HepG2 (cell line): ENCODE data around the gene GARIN3. TPM values are rescaled to one million over a fixed set of nuclear protein-coding genes. Genes with fewer than 3 reads are reported as not detected.
A peak's percentile ranks its signal among the peaks of the same experiment; 100 is the strongest.

ENCODE experiments used
- ATAC-seq: fragments of 200-7000 bp; cut with Tn5 transposase; 3 replicates; pipeline ENCODE4 v1.9.1; 2020; ENCODE audit warnings: mild to moderate bottlenecking, moderate library complexity
- BruUV-seq: library from RNA; stranded (reverse); fragments of 400-500 nt; replicated peaks from 2 replicates; lab custom pipeline; 2021; lab: Mats Ljungman, UMichigan
- CTCF ChIA-PET: fragments of 300-600 bp; formaldehyde crosslinking; extraction: SDS; loops from one replicate; lab custom pipeline; 2021; ENCODE audit warnings: low total read pairs, inconsistent platforms, low intra/inter-chr PET ratio; lab: Yijun Ruan, JAX
- POLR2A ChIA-PET: fragments of 350-600 bp; sonication (Branson Sonifier 250); formaldehyde crosslinking; loops from one replicate; lab custom pipeline; 2020; ENCODE audit warnings: antibody characterized with exemption, inconsistent platforms; lab: Yijun Ruan, JAX
- DNase-seq: peaks from one replicate; pipeline ENCODE4 v3.0.0-alpha.2; 2015; ENCODE audit warnings: low spot score
- FAIRE-seq: peaks from 3 replicates; lab custom pipeline; 2011; peaks lifted over from hg19 to GRCh38; lab: Jason Lieb, UNC
- H2AFZ ChIP-seq: one replicate; pipeline ENCODE4 v1.6.1; 2011; ENCODE audit warnings: low read length, inconsistent platforms
- H3K27ac ChIP-seq: fragments of 300-600 bp; 3 replicates; pipeline ENCODE4 v1.8.0; 2011; ENCODE audit warnings: mixed run types, mild to moderate bottlenecking, mixed read lengths, low read length, inconsistent platforms; ENCODE audit not compliant: insufficient read depth; ENCODE audit errors: extremely low read length
- H3K27me3 ChIP-seq, 2 experiments: fragments of 200-600 bp in 1 of 2; 2 replicates in 1 of 2; 3 replicates in 1 of 2; pipeline versions ENCODE4 v1.6.0 to v1.8.0; 2011; ENCODE audit warnings: low read length in 2 of 2, mild to moderate bottlenecking in 2 of 2, moderate library complexity in 2 of 2, inconsistent platforms in 1 of 2; ENCODE audit not compliant: insufficient read depth in 2 of 2, control insufficient read depth in 1 of 2
- H3K36me3 ChIP-seq, 2 experiments: fragments of 200-600 bp in 1 of 2; replicated peaks in 1 of 2; 2 replicates in 1 of 2; 3 replicates in 1 of 2; pipeline versions ENCODE4 v1.5.1 to v1.8.0; 2011; ENCODE audit warnings: low read length in 2 of 2, inconsistent platforms in 1 of 2; ENCODE audit not compliant: insufficient read depth in 2 of 2, control insufficient read depth in 1 of 2
- H3K4me1 ChIP-seq: 2 replicates; pipeline ENCODE4 v1.5.1; 2012; ENCODE audit warnings: low read length, inconsistent platforms; ENCODE audit not compliant: insufficient read depth
- H3K4me2 ChIP-seq: 2 replicates; pipeline ENCODE4 v1.6.0; 2011; ENCODE audit warnings: low read depth, low read length, inconsistent platforms
- H3K4me3 ChIP-seq, 3 experiments: fragments of 200-600 bp in 1 of 3; sonication (generic), shearing (Covaris generic) in 1 of 3; replicated peaks in 1 of 3; 2 replicates each; pipeline ENCODE4 v1.5.1; 2011 to 2016; ENCODE audit warnings: low read length in 3 of 3, inconsistent platforms in 2 of 3, low read depth in 2 of 3, mild to moderate bottlenecking in 2 of 3, control low read depth in 1 of 3, mixed read lengths in 1 of 3; ENCODE audit not compliant: insufficient read depth in 1 of 3
- H3K79me2 ChIP-seq: one replicate; pipeline ENCODE4 v1.6.1; 2011; ENCODE audit warnings: low read length, inconsistent platforms; ENCODE audit not compliant: insufficient read depth
- H3K9ac ChIP-seq: 2 replicates; pipeline ENCODE4 v1.6.0; 2011; ENCODE audit warnings: mild to moderate bottlenecking, low read depth, low read length, inconsistent platforms; ENCODE audit not compliant: insufficient read depth
- H3K9me3 ChIP-seq: 2 replicates; pipeline ENCODE4 v1.5.1; 2012; ENCODE audit warnings: mild to moderate bottlenecking, low read length
- H4K20me1 ChIP-seq: 2 replicates; pipeline ENCODE4 v1.6.0; 2011; ENCODE audit warnings: inconsistent platforms, mild to moderate bottlenecking, low read length, moderate library complexity; ENCODE audit not compliant: insufficient read depth
- ATF7 ChIP-seq, 2 experiments: fragments of 450-650 bp in 1 of 2; sonication (generic) in 1 of 2; formaldehyde crosslinking in 1 of 2; IDR thresholded peaks; 2 replicates each; pipeline versions ENCODE4 v1.4.0 to v1.6.1; 2016 to 2020; ENCODE audit warnings: antibody characterized with exemption in 1 of 2, mild to moderate bottlenecking in 1 of 2, missing genetic modification reagents in 1 of 2
- CREB1 ChIP-seq, 2 experiments: fragments of 450-650 bp in 1 of 2; IDR thresholded peaks; 2 replicates each; pipeline ENCODE4 v1.6.1; 2016 to 2017; ENCODE audit warnings: control low read depth in 1 of 2, mild to moderate bottlenecking in 1 of 2, missing compliant biosample characterization in 1 of 2, missing genetic modification characterization in 1 of 2
- GZF1 ChIP-seq: sonication (generic); formaldehyde crosslinking; IDR thresholded peaks from 2 replicates; pipeline ENCODE4 v1.5.1; 2020; ENCODE audit warnings: mild to moderate bottlenecking, missing genetic modification reagents
- HMG20B ChIP-seq: conservative IDR thresholded peaks from 2 replicates; pipeline ENCODE4 v1.6.1; 2016; ENCODE audit warnings: missing genetic modification reagents, missing compliant biosample characterization
- KMT2A ChIP-seq: sonication (generic); formaldehyde crosslinking; IDR thresholded peaks from 2 replicates; pipeline ENCODE4 v1.4.0; 2020; ENCODE audit warnings: missing genetic modification reagents
- LCORL ChIP-seq, 2 experiments: fragments of 450-650 bp in 1 of 2; sonication (generic) in 1 of 2; formaldehyde crosslinking in 1 of 2; IDR thresholded peaks; 2 replicates each; pipeline versions ENCODE4 v1.5.0 to v1.6.1; 2017 to 2020; ENCODE audit warnings: antibody characterized with exemption in 1 of 2, missing genetic modification reagents in 1 of 2
- MYC ChIP-seq: sonication (generic); formaldehyde crosslinking; IDR thresholded peaks from 2 replicates; pipeline ENCODE4 v1.9.0; 2021; ENCODE audit warnings: missing genetic modification reagents, borderline replicate concordance
- REL ChIP-seq: sonication (generic); formaldehyde crosslinking; conservative IDR thresholded peaks from 2 replicates; pipeline ENCODE4 v1.8.0; 2022; ENCODE audit warnings: mild to moderate bottlenecking, missing genetic modification reagents, moderate library complexity
- SRY ChIP-seq: sonication (generic); formaldehyde crosslinking; IDR thresholded peaks from 2 replicates; pipeline ENCODE4 v1.8.0; 2022; ENCODE audit warnings: mild to moderate bottlenecking, missing genetic modification reagents
- ZNF235 ChIP-seq: sonication (generic); formaldehyde crosslinking; IDR thresholded peaks from 2 replicates; pipeline ENCODE4 v1.8.1; 2023; ENCODE audit warnings: mild to moderate bottlenecking, missing genetic modification reagents, borderline replicate concordance
- WGBS: methylation state at CpG from one replicate; pipeline ENCODE4 v1.1.6; 2017; ENCODE audit warnings: low lambda C conversion rate; 5-methylcytosine and 5-hydroxymethylcytosine counted together
- in situ Hi-C: cut with HindIII; loops from 2 replicates; pipeline ENCODE4 v1.10.0; 2017; ENCODE audit warnings: low pct_unique_long_range_greater_than_20kb; ENCODE audit not compliant: extremely low pct_ligation_motif_present
- intact Hi-C: fragments of 100-400 bp; cut with micrococcal nuclease; formaldehyde crosslinking; loops from one replicate; pipeline ENCODE4 v1.10.0; 2022; ENCODE audit not compliant: unreplicated experiment
- polyA plus RNA-seq, 8 experiments: library from polyadenylated mRNA; depleted of rRNA in 3 of 8; stranded (reverse) in 7 of 8; unstranded in 1 of 8; fragments of >200 nt; fragmentation: Illumina TruSeq in 4 of 8; extraction: Trizol in 4 of 8; gene quantifications; 2 replicates each; pipeline versions ENCODE4 v1.2.1 to v1.2.3, GENCODE V29; 2011 to 2016; ENCODE audit warnings: low read depth in 4 of 8, missing spikeins in 1 of 8, mixed read lengths in 1 of 8; ENCODE audit not compliant: insufficient read depth in 1 of 8
- total RNA-seq, 5 experiments: library from RNA; depleted of rRNA; stranded (reverse); fragments of >200 nt; fragmentation: Illumina TruSeq; extraction: Trizol; gene quantifications; 2 replicates each; pipeline ENCODE4 v1.2.3, GENCODE V29; 2016; ENCODE audit warnings: low read depth in 1 of 5
- TF ChIP-seq, protein P1 (sequence below), 2 experiments: IDR thresholded peaks; 2 replicates each; pipeline ENCODE4 v1.6.1; 2011 to 2012; ENCODE audit warnings: low read length in 2 of 2, borderline replicate concordance in 1 of 2, low read depth in 1 of 2, mild to moderate bottlenecking in 1 of 2, moderate library complexity in 1 of 2

Gene GARIN3
- total and polyA plus RNA-seq, 2 of the 13 experiments (the other 11 are each of a cell fraction or from before 2014, with no cell fraction given) = not detected

GRCh38 chr5:157165668-157166067 lies 396 bp downstream of the GARIN3 start:
- H3K9me3 ChIP-seq = no peaks in the 10 kb centered on the region
- H3K4me1 ChIP-seq = no peaks in the 10 kb centered on the region
- DNase-seq = no peak
- H3K4me3 ChIP-seq = no peak overlapping the region
- ChIA-PET CTCF (no interaction called here), POLR2A (no interaction called here)
- H3K36me3 ChIP-seq = no peaks in the 10 kb centered on the region
- no peaks in the 10 kb centered on the region for H3K79me2 ChIP-seq
- no TSS peak for BruUV-seq
- in situ Hi-C loops (no loop called here), intact Hi-C loops (no loop called here)
- H2AFZ ChIP-seq = no peak overlapping the region
- H3K27ac ChIP-seq = no peak overlapping the region
- WGBS = 36% methylated on average over 6 of the region's 14 CpGs
- H3K9ac ChIP-seq = no peak overlapping the region
- peaks cover 1 to 27% of the 10 kb centered on the region in 2 experiments; a peak in 3 of 5 replicates for H3K27me3 ChIP-seq
- H4K20me1 ChIP-seq = no peaks in the 10 kb centered on the region
- FAIRE-seq = no peak
- peak; percentile 70 for TF ChIP-seq ATF7 (IDR thresholded peaks at IDR 0.05)
- TF ChIP-seq ATF7 (CRISPR knock-in tag; IDR thresholded peaks at IDR 0.05) = no peak
- TF ChIP-seq, protein P1, sequence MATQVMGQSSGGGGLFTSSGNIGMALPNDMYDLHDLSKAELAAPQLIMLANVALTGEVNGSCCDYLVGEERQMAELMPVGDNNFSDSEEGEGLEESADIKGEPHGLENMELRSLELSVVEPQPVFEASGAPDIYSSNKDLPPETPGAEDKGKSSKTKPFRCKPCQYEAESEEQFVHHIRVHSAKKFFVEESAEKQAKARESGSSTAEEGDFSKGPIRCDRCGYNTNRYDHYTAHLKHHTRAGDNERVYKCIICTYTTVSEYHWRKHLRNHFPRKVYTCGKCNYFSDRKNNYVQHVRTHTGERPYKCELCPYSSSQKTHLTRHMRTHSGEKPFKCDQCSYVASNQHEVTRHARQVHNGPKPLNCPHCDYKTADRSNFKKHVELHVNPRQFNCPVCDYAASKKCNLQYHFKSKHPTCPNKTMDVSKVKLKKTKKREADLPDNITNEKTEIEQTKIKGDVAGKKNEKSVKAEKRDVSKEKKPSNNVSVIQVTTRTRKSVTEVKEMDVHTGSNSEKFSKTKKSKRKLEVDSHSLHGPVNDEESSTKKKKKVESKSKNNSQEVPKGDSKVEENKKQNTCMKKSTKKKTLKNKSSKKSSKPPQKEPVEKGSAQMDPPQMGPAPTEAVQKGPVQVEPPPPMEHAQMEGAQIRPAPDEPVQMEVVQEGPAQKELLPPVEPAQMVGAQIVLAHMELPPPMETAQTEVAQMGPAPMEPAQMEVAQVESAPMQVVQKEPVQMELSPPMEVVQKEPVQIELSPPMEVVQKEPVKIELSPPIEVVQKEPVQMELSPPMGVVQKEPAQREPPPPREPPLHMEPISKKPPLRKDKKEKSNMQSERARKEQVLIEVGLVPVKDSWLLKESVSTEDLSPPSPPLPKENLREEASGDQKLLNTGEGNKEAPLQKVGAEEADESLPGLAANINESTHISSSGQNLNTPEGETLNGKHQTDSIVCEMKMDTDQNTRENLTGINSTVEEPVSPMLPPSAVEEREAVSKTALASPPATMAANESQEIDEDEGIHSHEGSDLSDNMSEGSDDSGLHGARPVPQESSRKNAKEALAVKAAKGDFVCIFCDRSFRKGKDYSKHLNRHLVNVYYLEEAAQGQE (IDR thresholded peaks at IDR 0.05; ENCODE audit: borderline replicate concordance in 1 of 2, low read depth in 1 of 2, low read length in 2 of 2) = no peak
- peak; percentile 77 for TF ChIP-seq CREB1 (IDR thresholded peaks at IDR 0.05)
- TF ChIP-seq CREB1 (CRISPR knock-in tag; IDR thresholded peaks at IDR 0.05) = no peak
- ATAC-seq = no peak
- no peak overlapping the region for H3K4me2 ChIP-seq

- H3K4me2 ChIP-seq = no peak overlapping the region
- H3K79me2 ChIP-seq = no peaks in the 10 kb centered on the region
- ChIA-PET CTCF (no interaction called here), POLR2A (no interaction called here)
- no TSS peak for BruUV-seq
- ATAC-seq (no peak), DNase-seq (no peak), FAIRE-seq (no peak)
- H3K9ac ChIP-seq = no peak overlapping the region
- intact Hi-C loops (no loop called here), in situ Hi-C loops (no loop called here)
- no peaks in the 10 kb centered on the region for H3K4me1 ChIP-seq
- H4K20me1 ChIP-seq = no peaks in the 10 kb centered on the region
- 47% methylated on average over 4 of the region's 4 CpGs for WGBS
- H3K36me3 ChIP-seq = no peaks in the 10 kb centered on the region
- no peak overlapping the region for H3K27ac ChIP-seq
- no peaks in the 10 kb centered on the region for H3K9me3 ChIP-seq
- no peak overlapping the region for H3K4me3 ChIP-seq
- H3K27me3 ChIP-seq = peaks cover 1 to 27% of the 10 kb centered on the region in 2 experiments; a peak in 3 of 5 replicates
- no peak overlapping the region for H2AFZ ChIP-seq
- TF ChIP-seq ZNF235 (CRISPR knock-in tag) (no peak), MYC (CRISPR knock-in tag) (no peak), KMT2A (CRISPR knock-in tag) (no peak), LCORL (IDR thresholded peaks at IDR 0.05) (no peak), LCORL (CRISPR knock-in tag; IDR thresholded peaks at IDR 0.05) (no peak), GZF1 (no peak), REL (CRISPR knock-in tag) (no peak), HMG20B (CRISPR knock-in tag) (no peak), SRY (CRISPR knock-in tag) (no peak)
Observed at GRCh38 chr5:157165261-157165660, 803 bp downstream of the GARIN3 start.
